Transverse colon (tissue), 4 donors: ENCODE data around the gene HMCN2. TPM values are rescaled to one million over a fixed set of nuclear protein-coding genes. Genes with fewer than 3 reads are reported as not detected.

Experiments used
- DNase-seq: peaks from one replicate; pipeline ENCODE4 v3.0.0-alpha.2; 2019
- H3K27ac ChIP-seq, 4 donors: fragments of 200-600 bp; sonication (generic); 2 replicates each; pipeline ENCODE4 v1.5.1; 2016 to 2018; ENCODE audit warnings: inconsistent platforms in 4 of 4
- H3K27me3 ChIP-seq: fragments of 200-600 bp; sonication (generic); 2 replicates; pipeline ENCODE4 v1.5.1; 2017; ENCODE audit warnings: inconsistent platforms
- H3K36me3 ChIP-seq, 4 donors: fragments of 200-600 bp; sonication (generic); 2 replicates each; pipeline ENCODE4 v1.5.1; 2017 to 2019; ENCODE audit warnings: inconsistent platforms in 4 of 4
- H3K4me1 ChIP-seq, 4 donors: fragments of 200-600 bp; sonication (generic); 2 replicates each; pipeline ENCODE4 v1.5.1; 2017 to 2020; ENCODE audit warnings: inconsistent platforms in 4 of 4
- H3K4me3 ChIP-seq, 4 donors: fragments of 200-600 bp; sonication (generic); 1 replicate in 1 of 4; 2 replicates in 3 of 4; pipeline versions ENCODE4 v1.5.1 to v1.6.1; 2017 to 2019; ENCODE audit warnings: inconsistent platforms in 4 of 4
- H3K9me3 ChIP-seq, 2 donors: fragments of 200-600 bp; sonication (generic); 2 replicates each; pipeline ENCODE4 v1.5.1; 2017 to 2019; ENCODE audit warnings: inconsistent platforms in 2 of 2
- CTCF ChIP-seq, 5 experiments: fragments of 200-600 bp in 3 of 5; fragments of 450-650 bp in 2 of 5; sonication (generic) in 3 of 5; IDR thresholded peaks; 1 replicate in 2 of 5; 2 replicates in 3 of 5; pipeline ENCODE4 v1.5.1; 2016 to 2017; ENCODE audit warnings: antibody characterized with exemption in 5 of 5, inconsistent platforms in 3 of 5, mild to moderate bottlenecking in 2 of 5, moderate library complexity in 1 of 5
- POLR2A ChIP-seq: fragments of 450-650 bp; IDR thresholded peaks from one replicate; pipeline ENCODE4 v1.6.1; 2016; ENCODE audit warnings: antibody characterized with exemption, mild to moderate bottlenecking, moderate library complexity
- POLR2AphosphoS5 ChIP-seq, 3 donors: sonication (generic); formaldehyde crosslinking; IDR thresholded peaks; one replicate each; pipeline ENCODE4 v1.6.1; 2016; ENCODE audit warnings: antibody characterized with exemption in 3 of 3
- WGBS, 2 donors: methylation state at CpG; one replicate each; pipeline ENCODE4 v1.1.5; 2018; ENCODE audit warnings: low coverage in 1 of 2; 5-methylcytosine and 5-hydroxymethylcytosine counted together
- in situ Hi-C, 4 donors: fragments of 200-750 bp; cut with MboI; loops; one replicate each; pipeline versions ENCODE4 v1.15.0 to v1.15.1; 2017; ENCODE audit warnings: low sequenced_read_pairs in 3 of 4, low pct_ligation_motif_present in 1 of 4, low pct_unique_long_range_greater_than_20kb in 1 of 4
- intact Hi-C: fragments of 100-400 bp; cut with DNase I; formaldehyde crosslinking; loops from one replicate; pipeline ENCODE4 v1.15.1; 2023; ENCODE audit warnings: low total_unique reads
- small RNA-seq, 4 donors: library from RNA; depleted of rRNA; stranded (forward); fragments of <200 nt; gene quantifications; one replicate each; pipeline ENCODE3, GENCODE V24; 2016
- total RNA-seq, 4 donors: library from RNA; depleted of rRNA; stranded (reverse); fragments of >200 nt; gene quantifications; one replicate each; pipeline ENCODE4 v1.1.0, GENCODE V29; 2016

Gene HMCN2
- total RNA-seq, 4 donors from 2014 or later = 7.8 to 40.0 (median 15.2) TPM

GRCh38 chr9:130483371-130483971 is 217.9 kb downstream of the HMCN2 start:
- Histone ChIP-seq H3K4me1 (no peaks in the 10 kb centered on the region), H3K36me3 (no peaks in the 10 kb centered on the region)
- WGBS, 2 donors = 69 to 77% methylated on average over 6 to 16 of the region's 16 CpGs

More at GRCh38 chr9:130483371-130483971, 217.9 kb downstream of the HMCN2 start:
- H3K9me3 ChIP-seq = no peaks in the 10 kb centered on the region
- intact Hi-C loops (no loop called here), in situ Hi-C loops (no loop called here)
- TF ChIP-seq POLR2A (no peak), POLR2AphosphoS5 (IDR thresholded peaks at IDR 0.05) (no peak), CTCF (IDR thresholded peaks at IDR 0.05) (no peak)
- H3K27me3 ChIP-seq = no peaks in the 10 kb centered on the region
- H3K4me3 ChIP-seq = no peak overlapping the region
- no peak overlapping the region for H3K27ac ChIP-seq
- no peak for DNase-seq

Small RNA genes lying within 50 kb of the gene (small RNA-seq; reads per million reads assigned to genes)
- 0 reads per million in 4 donors for gene RN7SL665P

Other genes starting within 250 kb of the HMCN2 start
- 100 to 1,000 TPM in 1 of 4 donors, 10 to 100 TPM in 3; 38.5 to 114 (median 62.9) TPM for gene FNBP1, start 222.6 kb upstream of the HMCN2 start, total RNA-seq
- gene GPR107, start 211.9 kb upstream of the HMCN2 start, total RNA-seq = 10 to 100 TPM; 25.7 to 33.7 (median 32.7) TPM
- 10 to 100 TPM; 11.9 to 66.5 (median 25.9) TPM for gene NCS1, start 93.4 kb upstream of the HMCN2 start, total RNA-seq
- 100 to 1,000 TPM in 3 of 4 donors, 10 to 100 TPM in 1; 57.9 to 345 (median 266) TPM for gene ASS1, start 179.2 kb downstream of the HMCN2 start, total RNA-seq